DMS114 treated with DMSO at 0.1 percent for 48 hours (cell line): ENCODE measurements around the gene RNF115.

Source experiments
- DNase-seq: peaks from one replicate; lab custom pipeline; 2025; ENCODE audit not compliant: unreplicated experiment; lab: John Stamatoyannopoulos, UW

The RNF115 gene

DNA sequence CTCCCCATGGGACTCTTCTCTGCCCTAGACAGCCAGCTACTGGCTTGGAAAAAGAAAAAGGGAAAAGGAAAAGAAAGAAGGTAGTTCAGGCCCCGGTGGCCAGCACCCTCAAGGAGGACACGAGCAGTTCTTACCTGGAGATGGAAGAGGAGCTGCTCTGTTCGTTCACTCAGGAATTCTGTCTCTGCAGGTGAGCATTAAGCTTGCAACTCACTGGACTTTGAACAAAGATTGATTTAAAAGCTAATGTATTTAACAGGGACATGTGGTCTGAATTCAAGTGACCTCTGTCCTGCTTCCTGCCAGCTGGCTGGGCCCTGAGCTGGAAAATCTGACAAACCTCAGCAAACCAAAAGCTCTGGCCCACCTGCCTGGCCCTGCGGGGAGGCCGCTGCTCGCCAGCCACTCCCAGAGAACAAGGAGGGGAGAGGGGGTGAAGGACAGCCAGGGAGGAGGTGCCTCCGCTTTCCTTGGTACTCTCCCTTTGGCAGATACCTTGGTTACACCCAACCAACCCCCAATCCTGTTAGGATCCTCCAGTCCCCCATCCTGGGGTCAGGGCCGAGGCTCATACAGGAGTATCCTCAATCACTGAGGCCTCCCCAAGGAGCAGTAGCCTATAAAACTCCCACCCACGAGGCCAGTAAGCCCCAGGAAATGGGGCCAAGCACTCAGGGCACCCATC is 116.6 kb downstream of the RNF115 start, which contains the start of gene PDZK1:
PDZK1 (minus strand) TSS at position 186 of the 685 bp plus-strand sequence. CDS start 19,347 bp downstream, outside the sequence.
- no peak for DNase-seq

DNA sequence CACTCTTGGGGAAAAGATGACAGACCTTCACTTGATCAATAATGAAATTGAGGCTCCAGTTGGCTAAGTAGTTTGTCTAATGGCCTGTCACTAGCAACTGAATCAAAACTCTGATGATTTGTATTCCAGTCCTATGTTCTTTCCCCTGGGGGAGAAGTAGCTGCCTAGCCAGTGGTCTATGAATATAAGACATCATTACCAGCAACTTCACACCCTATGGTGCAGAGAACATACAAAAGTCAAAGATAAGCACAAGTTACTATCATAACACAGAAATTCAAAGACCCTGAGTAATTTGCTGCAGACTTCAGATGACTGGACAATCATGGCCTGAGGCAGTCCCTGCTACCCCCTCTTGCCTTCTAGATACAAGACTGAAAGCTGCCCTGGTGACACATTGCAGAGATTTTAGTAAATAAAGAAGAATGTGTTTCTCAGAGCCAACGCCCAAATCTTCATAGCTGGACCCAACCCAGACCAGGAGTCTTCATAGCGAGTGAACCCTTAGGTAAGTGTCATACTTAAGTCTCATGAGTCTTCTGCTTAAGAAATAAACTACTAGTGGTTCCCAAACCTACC is 117.7 kb downstream of the RNF115 start:
- no peak for DNase-seq

DNA sequence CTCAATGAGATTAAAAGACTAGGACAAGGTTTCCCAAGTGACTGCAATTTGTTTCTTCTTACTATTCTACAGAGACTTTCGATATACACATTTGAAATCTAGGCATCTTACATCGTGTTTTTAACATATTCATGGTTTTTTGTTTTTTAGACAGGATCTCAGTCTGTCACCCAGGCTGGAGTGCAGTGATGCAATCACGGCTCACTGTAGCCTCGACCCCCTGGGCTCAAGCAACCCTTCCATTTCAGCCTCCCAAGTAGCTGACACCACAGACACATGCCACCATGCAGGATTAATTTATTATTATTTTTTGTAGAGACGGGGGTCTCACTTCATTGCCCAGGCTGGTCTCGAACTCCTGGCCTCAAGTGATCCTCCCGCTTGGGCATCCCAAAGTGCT is 118.3 kb downstream of the RNF115 start:
- DNase-seq: no peak

DNA sequence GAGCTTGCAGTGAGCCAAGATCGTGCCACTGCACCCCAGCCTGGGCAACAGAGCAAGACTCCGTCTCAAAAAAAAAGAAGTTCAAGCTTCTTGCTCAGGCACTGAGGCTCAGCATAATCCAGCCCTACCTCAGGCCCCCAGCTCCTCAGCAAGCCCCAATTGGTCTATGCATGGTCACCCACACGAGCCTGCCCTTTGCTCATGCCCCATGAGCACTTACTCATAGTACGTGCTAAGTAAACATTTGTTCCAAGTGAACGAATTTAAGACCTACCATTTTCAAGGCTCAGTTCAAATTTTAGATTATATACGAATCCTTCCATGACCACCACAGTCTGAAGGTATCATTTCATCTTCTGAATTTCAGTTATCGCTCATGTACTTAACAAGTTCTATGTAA is 121.1 kb downstream of the RNF115 start:
- no peak for DNase-seq

DNA sequence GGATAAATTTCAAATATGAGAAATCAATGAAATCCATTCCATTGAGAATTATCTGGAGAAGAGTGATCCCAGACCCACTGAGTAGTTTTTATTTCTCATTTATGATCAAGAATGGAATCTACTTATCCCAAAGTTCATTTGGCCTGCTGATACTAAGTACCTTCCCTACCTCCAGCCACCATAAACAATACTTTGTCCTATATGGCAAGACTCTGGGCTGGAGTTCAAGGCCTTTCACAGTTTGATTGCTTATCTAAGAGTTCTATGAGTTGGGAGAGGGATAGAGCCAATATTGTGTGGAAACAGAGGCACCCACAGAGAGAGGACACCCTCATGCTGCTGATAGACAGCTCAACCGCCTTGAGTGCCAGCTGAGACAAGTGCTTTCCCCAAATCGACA is 121.8 kb downstream of the RNF115 start:
- DNase-seq: no peak

DNA sequence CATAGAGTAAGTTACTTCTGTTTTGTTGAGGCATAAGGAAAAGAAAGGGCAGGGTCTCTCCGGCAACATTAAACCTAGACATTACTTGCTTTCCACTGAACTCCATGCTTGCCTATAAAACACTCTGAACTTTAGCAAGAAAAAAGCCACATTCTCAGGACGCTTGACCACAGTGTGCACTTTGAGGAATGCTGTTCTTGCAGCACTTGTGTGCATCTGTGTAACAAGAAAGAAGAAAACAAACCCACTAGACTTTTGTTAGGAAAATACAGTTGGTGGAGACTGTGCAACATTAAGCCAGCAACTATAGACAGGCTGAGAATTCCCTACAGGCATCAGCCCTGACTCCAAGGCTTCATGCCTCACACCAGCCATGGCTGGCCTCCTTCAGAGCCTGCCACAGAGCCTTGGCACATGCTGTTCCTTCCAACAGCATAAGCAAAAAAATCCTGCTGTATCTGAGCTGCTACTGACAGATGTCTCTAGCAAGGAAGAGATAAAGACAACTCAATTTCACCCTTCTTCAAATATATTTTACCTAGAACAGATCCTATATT is 122.5 kb downstream of the RNF115 start:
- no peak for DNase-seq

DNA sequence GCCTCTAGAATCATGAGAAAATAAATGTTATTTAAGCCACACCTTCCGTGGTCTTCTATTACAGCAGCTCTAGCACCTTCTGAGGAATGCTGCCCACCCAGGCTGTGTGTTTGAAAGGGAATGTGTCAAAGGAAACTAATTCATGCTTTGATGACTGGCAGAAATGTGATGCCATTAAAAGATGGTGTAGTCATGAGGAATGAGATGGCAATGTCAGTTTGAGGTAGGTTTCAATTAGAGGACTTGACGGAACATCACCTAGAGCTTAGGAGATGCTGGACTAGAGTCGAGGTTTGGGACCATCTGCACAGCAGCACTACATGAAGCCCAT is 127.3 kb downstream of the RNF115 start:
- no peak for DNase-seq

DNA sequence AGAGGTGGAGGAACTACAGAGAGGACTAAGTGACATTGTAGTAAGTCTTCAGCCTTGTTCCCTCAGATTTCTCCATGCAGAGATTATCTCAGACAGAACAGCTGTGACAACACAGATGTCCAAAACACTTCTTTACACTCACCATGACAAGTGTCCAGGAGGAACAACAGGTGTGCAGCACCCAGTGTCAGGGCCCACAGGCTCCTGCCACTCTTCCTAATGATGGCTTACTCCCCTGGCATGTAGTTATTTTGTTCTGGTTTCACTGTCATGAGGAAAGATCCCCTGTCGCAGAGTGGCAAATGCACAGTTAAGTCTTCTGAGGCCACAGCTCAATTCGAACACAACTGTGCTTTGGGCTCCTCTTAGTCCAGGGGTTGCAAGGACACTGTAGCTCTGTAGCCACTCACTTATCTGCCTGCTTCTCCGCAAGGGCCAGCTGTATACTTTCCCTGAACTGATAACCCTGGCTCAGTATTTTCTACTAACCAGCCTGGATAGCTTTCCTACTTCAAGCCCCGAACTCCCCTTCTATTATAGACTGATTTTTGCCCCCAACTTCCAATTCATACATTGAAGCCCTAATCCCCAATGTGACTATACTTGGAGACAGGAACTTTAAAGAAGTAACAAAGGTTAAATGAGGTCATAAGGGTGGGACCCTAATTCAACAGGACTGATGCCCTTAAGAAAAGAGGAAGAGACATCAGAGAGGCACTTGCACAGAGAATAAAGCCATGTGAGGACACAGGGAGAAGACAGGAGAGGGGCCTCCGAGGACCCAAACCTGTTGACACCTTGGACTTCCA is 127.9 kb downstream of the RNF115 start:
- no peak for DNase-seq

DNA sequence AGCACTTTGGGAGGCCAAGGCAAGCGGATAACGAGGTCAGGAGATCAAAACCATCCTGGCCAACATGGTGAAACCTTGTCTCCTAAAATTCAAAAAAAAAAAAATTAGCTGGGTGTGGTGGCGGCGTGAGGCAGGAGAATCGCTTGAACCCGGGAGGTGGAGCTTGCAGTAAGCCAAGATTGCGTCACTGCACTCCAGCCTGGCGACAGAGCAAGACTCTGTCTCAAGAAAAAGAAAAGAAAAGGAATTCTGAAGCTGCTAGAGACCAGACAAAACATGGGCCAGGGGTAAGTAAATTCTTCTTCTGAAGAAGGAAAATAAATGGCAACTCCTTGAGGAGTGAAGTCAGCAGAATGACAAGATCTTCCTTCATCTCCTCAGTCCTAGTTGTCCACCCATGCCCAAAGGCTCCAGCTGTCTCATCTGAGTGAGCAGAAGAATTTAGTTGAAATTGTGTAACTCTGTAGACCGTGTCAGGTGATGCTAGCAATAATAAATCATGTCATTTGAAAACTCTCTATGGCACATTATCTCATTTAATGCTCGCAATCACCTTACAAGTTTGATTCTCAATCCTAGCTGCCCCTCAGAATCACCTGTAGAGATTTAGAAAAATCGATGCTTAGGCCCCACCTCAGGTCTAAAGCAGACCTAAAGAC is 131.0 kb downstream of the RNF115 start:
- no peak for DNase-seq

DNA sequence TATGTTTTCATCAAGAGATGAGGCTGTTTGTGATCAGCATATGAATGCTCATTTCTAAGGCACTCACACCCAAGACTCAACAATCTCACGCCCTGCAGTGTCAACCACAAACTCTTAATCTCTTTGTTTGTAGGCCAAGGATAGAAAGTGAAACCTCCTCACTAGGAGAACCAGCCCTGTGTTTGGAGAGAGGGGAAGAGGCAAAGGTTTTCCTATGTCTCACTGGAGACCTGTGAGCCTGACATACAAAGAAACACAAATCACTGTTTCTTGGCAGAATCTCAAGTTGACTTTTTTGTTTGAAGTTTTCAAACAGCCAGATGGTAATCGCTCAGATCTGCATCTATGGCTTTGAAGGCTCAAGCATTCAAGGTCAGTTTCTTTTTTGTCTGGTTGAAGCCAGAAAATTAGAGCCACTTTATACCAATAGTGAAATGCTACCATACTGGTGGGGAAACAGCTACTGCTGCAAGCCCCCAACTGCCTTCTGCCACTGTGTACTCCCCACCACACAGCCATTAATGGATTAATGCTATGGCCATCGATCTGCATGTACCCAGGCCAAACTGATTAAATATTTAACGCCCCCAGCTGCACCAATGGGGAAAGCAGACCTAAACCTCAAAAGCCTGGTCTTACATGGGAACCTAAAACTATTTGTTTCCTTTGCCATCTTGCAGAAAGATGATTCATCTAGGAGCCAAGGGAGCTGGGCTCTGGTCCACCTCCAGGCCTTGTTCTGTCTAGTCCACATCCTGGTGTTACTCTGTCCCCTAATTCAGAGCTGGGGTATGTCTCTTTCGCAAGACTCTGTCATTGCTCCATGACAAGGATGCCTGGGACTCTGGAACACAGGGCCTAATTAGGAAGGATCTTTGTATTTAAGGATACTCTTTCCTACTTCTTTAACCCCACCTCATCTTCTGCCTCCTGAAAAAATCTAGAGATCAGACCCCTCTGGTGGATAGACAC is 133.0 kb downstream of the RNF115 start:
- DNase-seq: no peak

DNA sequence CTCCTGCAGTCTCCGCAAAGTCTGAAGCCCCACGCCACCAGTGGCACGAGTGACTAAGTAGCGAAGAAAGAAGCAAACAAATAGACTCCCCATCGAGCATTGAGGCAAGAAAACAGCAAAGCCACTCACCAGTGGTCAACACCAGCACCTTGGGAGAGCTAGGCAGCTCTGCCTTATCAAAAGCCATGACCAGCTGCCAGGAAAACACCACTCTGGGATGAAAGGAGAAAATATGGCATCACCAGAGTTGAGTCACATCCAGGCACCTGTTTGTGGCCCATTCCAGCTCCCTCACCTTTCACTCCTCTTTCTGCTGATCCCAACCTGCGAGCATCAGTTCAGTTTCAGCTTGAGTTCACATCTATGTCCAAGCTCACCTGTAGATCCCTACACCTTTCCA is 134.0 kb downstream of the RNF115 start:
- DNase-seq: no peak

DNA sequence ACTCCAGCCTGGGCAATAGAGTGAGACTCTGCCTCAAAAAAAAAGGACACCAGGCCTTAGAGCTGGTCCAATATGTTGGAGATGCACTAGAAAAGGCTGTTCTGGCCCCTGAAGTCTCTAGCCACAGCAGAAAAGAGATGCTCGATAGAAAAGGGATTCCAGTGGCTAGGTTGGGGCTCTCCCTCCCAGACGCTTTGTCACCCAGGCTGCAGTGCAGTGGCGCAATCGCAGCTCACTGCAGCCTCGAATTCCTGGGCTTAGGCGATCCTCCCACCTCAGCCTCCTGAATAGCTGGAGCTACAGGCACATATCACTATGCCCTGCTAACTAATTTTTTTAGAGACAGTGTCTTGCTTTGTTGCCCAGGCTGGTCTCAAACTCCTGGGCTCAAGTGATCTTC is 135.0 kb downstream of the RNF115 start:
- DNase-seq: no peak
